SU-DHL-6 (cell line): ENCODE data around the gene CCDC170.

Experiments used
- H2AFZ ChIP-seq: fragments of 200-600 bp; sonication (generic); 2 replicates; pipeline ENCODE4 v1.6.1; 2014; ENCODE audit warnings: low read depth, mild to moderate bottlenecking, moderate library complexity, mixed read lengths, antibody characterized with exemption, low read length; ENCODE audit not compliant: severe bottlenecking
- H3F3A ChIP-seq: fragments of 200-600 bp; shearing (Covaris generic); 2 replicates; pipeline ENCODE4 v1.6.0; 2016; ENCODE audit warnings: antibody characterized with exemption, mild to moderate bottlenecking; ENCODE audit not compliant: insufficient read depth
- H3K27ac ChIP-seq: fragments of 200-600 bp; sonication (generic); 2 replicates; pipeline ENCODE4 v1.5.1; 2016; ENCODE audit warnings: low read depth, mild to moderate bottlenecking, low read length, moderate library complexity, mixed read lengths
- H3K27me3 ChIP-seq: fragments of 200-600 bp; sonication (generic), shearing (Covaris generic); 2 replicates; pipeline ENCODE4 v1.6.0; 2014; ENCODE audit warnings: mild to moderate bottlenecking, low read length
- H3K36me3 ChIP-seq: fragments of 200-600 bp; sonication (generic); 2 replicates; pipeline ENCODE4 v1.6.1; 2014; ENCODE audit warnings: mild to moderate bottlenecking, low read length, mixed read lengths
- H3K4me2 ChIP-seq: fragments of 300-600, 200-600 bp; shearing (Covaris generic), sonication (generic); 2 replicates; pipeline ENCODE4 v1.6.0; 2014; ENCODE audit warnings: low read length, low read depth, mild to moderate bottlenecking; ENCODE audit not compliant: poor library complexity, severe bottlenecking
- H3K4me3 ChIP-seq: fragments of 200-600 bp; sonication (generic); 2 replicates; pipeline ENCODE4 v1.5.1; 2014; ENCODE audit warnings: antibody characterized with exemption, low read length, mild to moderate bottlenecking, mixed read lengths; ENCODE audit not compliant: insufficient read depth, poor library complexity, severe bottlenecking
- H3K79me2 ChIP-seq: fragments of 200-600 bp; sonication (generic); 2 replicates; pipeline ENCODE4 v1.6.1; 2014; ENCODE audit warnings: mild to moderate bottlenecking, low read length, moderate library complexity; ENCODE audit not compliant: insufficient read depth
- H3K9ac ChIP-seq: fragments of 200-600 bp; sonication (generic); 2 replicates; pipeline ENCODE4 v1.7.0; 2014; ENCODE audit warnings: mild to moderate bottlenecking, low read length
- H3K9me2 ChIP-seq: fragments of 200-600 bp; sonication (generic); replicated peaks from 2 replicates; pipeline ENCODE4 v1.6.1; 2014; ENCODE audit warnings: low read length; ENCODE audit not compliant: insufficient read depth
- H3K9me3 ChIP-seq: fragments of 200-600 bp; sonication (generic); 2 replicates; pipeline ENCODE4 v1.6.1; 2014; ENCODE audit warnings: low read length, mixed read lengths; ENCODE audit not compliant: insufficient read depth
- H4K20me1 ChIP-seq: fragments of 200-600 bp; sonication (generic); 2 replicates; pipeline ENCODE4 v1.6.1; 2014; ENCODE audit warnings: low read depth, mild to moderate bottlenecking, antibody characterized with exemption, low read length, moderate library complexity, mixed read lengths
- CTCF ChIP-seq: fragments of 200-600 bp; sonication (generic); IDR thresholded peaks from one replicate; pipeline ENCODE4 v1.5.1; 2017; ENCODE audit warnings: antibody characterized with exemption, mild to moderate bottlenecking, low read length, moderate library complexity; ENCODE audit not compliant: insufficient read depth, poor library complexity, severe bottlenecking
- EZH2phosphoT487 ChIP-seq: fragments of 200-600 bp; sonication (generic), shearing (Covaris generic); conservative IDR thresholded peaks from 2 replicates; pipeline ENCODE4 v1.6.1; 2018; ENCODE audit warnings: mild to moderate bottlenecking, antibody characterized with exemption, low read length, moderate library complexity, mixed read lengths

Gene CCDC170

GRCh38 chr6:151475653-151476523 lies 17.9 kb upstream of the CCDC170 start:
- Histone ChIP-seq H3K79me2 (no peaks in the 10 kb centered on the region), H3F3A (no peaks in the 10 kb centered on the region), H3K27me3 (no peaks in the 10 kb centered on the region), H2AFZ (peak overlapping the region; percentile 8), H3K9me2 (no peaks in the 10 kb centered on the region), H3K9me3 (no peaks in the 10 kb centered on the region), H3K4me2 (peak overlapping the region; percentile 21), H4K20me1 (no peaks in the 10 kb centered on the region), H3K4me3 (no peak overlapping the region), H3K27ac (no peak overlapping the region), H3K36me3 (no peaks in the 10 kb centered on the region), H3K9ac (no peak overlapping the region)
- TF ChIP-seq EZH2phosphoT487 (no peak), CTCF (peak; percentile 71)

DNA sequence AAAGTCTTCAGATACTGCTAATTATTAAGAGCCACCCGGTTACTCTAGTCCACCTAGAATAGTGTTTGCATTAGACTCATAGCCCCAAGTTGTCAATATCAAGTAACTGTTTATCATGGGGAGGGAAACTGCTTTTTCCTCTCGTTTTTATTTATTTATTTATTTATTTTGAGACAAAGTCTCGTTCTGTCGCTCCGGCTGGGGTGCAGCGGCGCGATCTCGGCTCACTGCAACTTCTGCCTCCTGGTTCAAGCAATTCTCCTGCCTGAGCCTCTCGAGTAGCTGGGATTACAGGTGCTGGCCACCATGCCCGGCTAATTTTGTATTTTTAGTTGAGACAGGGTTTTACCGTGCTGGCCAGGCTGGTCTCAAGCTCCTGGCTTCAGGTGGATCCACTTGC lies 16.1 kb upstream of the CCDC170 start:
- H3K9me3 ChIP-seq = no peaks in the 10 kb centered on the region
- H3K9ac ChIP-seq = no peak overlapping the region
- H3K36me3 ChIP-seq = no peaks in the 10 kb centered on the region
- TF ChIP-seq CTCF (no peak), EZH2phosphoT487 (no peak)
- H3K4me2 ChIP-seq = no peak overlapping the region
- no peaks in the 10 kb centered on the region for H4K20me1 ChIP-seq
- H3K9me2 ChIP-seq = no peaks in the 10 kb centered on the region
- no peak overlapping the region for H3K4me3 ChIP-seq
- H3K27me3 ChIP-seq = no peaks in the 10 kb centered on the region
- no peak overlapping the region for H3K27ac ChIP-seq
- no peak overlapping the region for H2AFZ ChIP-seq
- H3K79me2 ChIP-seq = no peaks in the 10 kb centered on the region
- no peaks in the 10 kb centered on the region for H3F3A ChIP-seq

DNA sequence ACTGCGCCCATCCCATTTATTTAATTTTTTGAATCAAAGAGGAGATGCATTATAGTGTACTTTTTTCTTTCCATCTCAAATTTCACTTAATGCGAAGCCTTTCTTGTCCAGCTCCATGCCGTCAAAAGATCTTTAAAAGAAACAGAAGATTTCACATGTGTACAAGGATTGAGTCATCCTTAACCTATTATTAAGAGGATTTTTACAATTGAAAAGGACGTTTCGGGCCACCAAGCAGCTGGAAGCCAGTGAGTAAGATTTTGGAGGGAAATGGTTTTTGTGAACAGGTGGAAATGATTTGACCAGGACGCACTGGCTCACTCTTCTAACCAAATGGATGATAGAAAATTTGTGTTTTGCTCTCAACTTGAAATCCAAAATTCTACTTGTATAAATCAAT lies 15.1 kb upstream of the CCDC170 start:
- TF ChIP-seq EZH2phosphoT487 (no peak), CTCF (no peak)
- H4K20me1 ChIP-seq = no peaks in the 10 kb centered on the region
- H3K9me2 ChIP-seq = no peaks in the 10 kb centered on the region
- no peaks in the 10 kb centered on the region for H3K9me3 ChIP-seq
- H3K4me3 ChIP-seq = no peak overlapping the region
- no peak overlapping the region for H3K9ac ChIP-seq
- no peaks in the 10 kb centered on the region for H3K27me3 ChIP-seq
- H3K36me3 ChIP-seq = no peaks in the 10 kb centered on the region
- H2AFZ ChIP-seq = no peak overlapping the region
- no peaks in the 10 kb centered on the region for H3F3A ChIP-seq
- no peak overlapping the region for H3K4me2 ChIP-seq
- no peaks in the 10 kb centered on the region for H3K79me2 ChIP-seq
- H3K27ac ChIP-seq = no peak overlapping the region
